ENCODE data around the gene NPAS3. TPM values are rescaled to one million over a fixed set of nuclear protein-coding genes. Genes with fewer than 3 reads are reported as not detected.

Gene NPAS3
- total RNA-seq, 1 donor from 2014 or later = 2.3 TPM

GRCh38 chr14:33376510-33376909 lies 437.8 kb downstream of the NPAS3 start:
- DNase-seq (ENCODE audit: low spot score) = no peak

- DNase-seq (ENCODE audit: low spot score) = no peak
These were observed 439.1 kb downstream of the NPAS3 start for GRCh38 chr14:33377596-33378390.

- DNase-seq (ENCODE audit: low spot score) = no peak
These were observed 443.0 kb downstream of the NPAS3 start for GRCh38 chr14:33381717-33382116.

- no peak for DNase-seq (ENCODE audit: low spot score)
These were observed 447.5 kb downstream of the NPAS3 start for GRCh38 chr14:33386140-33386539.

- DNase-seq (ENCODE audit: low spot score) = no peak
These were observed 448.1 kb downstream of the NPAS3 start for GRCh38 chr14:33386781-33387180.

- DNase-seq (ENCODE audit: low spot score) = no peak
These were observed 451.7 kb downstream of the NPAS3 start for GRCh38 chr14:33390335-33390734.

- no peak for DNase-seq (ENCODE audit: low spot score)
These were observed 454.7 kb downstream of the NPAS3 start for GRCh38 chr14:33393231-33393894.

GRCh38 chr14:33393895-33394368 lies 455.3 kb downstream of the NPAS3 start:
- no peak for DNase-seq (ENCODE audit: low spot score)

GRCh38 chr14:33401311-33401710 lies 462.6 kb downstream of the NPAS3 start:
- DNase-seq (ENCODE audit: low spot score) = no peak

GRCh38 chr14:33402604-33403003 lies 463.9 kb downstream of the NPAS3 start:
- no peak for DNase-seq (ENCODE audit: low spot score)

GRCh38 chr14:33404054-33404453 lies 465.4 kb downstream of the NPAS3 start:
- DNase-seq (ENCODE audit: low spot score) = no peak

- no peak for DNase-seq (ENCODE audit: low spot score)
These were observed 466.4 kb downstream of the NPAS3 start for GRCh38 chr14:33404964-33405574.

- DNase-seq (ENCODE audit: low spot score) = no peak
These were observed 468.1 kb downstream of the NPAS3 start for GRCh38 chr14:33406766-33407165.

- no peak for DNase-seq (ENCODE audit: low spot score)
These were observed 469.6 kb downstream of the NPAS3 start for GRCh38 chr14:33408291-33408690.

- no peak for DNase-seq (ENCODE audit: low spot score)
These were observed 473.8 kb downstream of the NPAS3 start for GRCh38 chr14:33412450-33412849.

GRCh38 chr14:33413381-33413780 lies 474.7 kb downstream of the NPAS3 start:
- no peak for DNase-seq (ENCODE audit: low spot score)

GRCh38 chr14:33414041-33414440 lies 475.4 kb downstream of the NPAS3 start:
- DNase-seq (ENCODE audit: low spot score) = no peak

GRCh38 chr14:33420051-33420627 lies 481.5 kb downstream of the NPAS3 start:
- no peak for DNase-seq (ENCODE audit: low spot score)

- DNase-seq (ENCODE audit: low spot score) = no peak
These were observed 491.8 kb downstream of the NPAS3 start for GRCh38 chr14:33430414-33431035.

GRCh38 chr14:33432407-33433023 lies 493.8 kb downstream of the NPAS3 start:
- DNase-seq (ENCODE audit: low spot score) = no peak

GRCh38 chr14:33433396-33433795 lies 494.7 kb downstream of the NPAS3 start:
- DNase-seq (ENCODE audit: low spot score) = no peak

Data from ureter (tissue), 1 donor.